ENCODE data around the gene PPM1L. TPM values are rescaled to one million over a fixed set of nuclear protein-coding genes. Genes with fewer than 3 reads are reported as not detected.

The PPM1L gene
- total and polyA plus RNA-seq, 10 of the 15 experiments (the other 5 are each of a cell fraction or from before 2014, with no cell fraction given): under 0.01 to 0.33 (median 0.06) TPM; not detected in 1

- TF ChIP-seq EZH2 (IDR thresholded peaks at IDR 0.05; ENCODE audit: borderline replicate concordance, control insufficient read depth, low read depth, low read length): 0 out of 2 replicates have a peak, but pooled peaks have one; percentile 53
- no peak for TF ChIP-seq SMC3 (IDR thresholded peaks at IDR 0.05; ENCODE audit: borderline replicate concordance, low read length)
- TF ChIP-seq NR2C2 (IDR thresholded peaks at IDR 0.05; ENCODE audit: borderline replicate concordance, control insufficient read depth, insufficient read length, low read depth): no peak
- no peak for TF ChIP-seq E4F1 (IDR thresholded peaks at IDR 0.05; ENCODE audit: borderline replicate concordance, partially characterized antibody)
- no peak for TF ChIP-seq RELA (IDR thresholded peaks at IDR 0.05; ENCODE audit: borderline replicate concordance, partially characterized antibody)
- no peak for TF ChIP-seq SUPT20H (IDR thresholded peaks at IDR 0.05; ENCODE audit: borderline replicate concordance, control insufficient read depth, low read depth, low read length)
- TF ChIP-seq RB1 (IDR thresholded peaks at IDR 0.05; ENCODE audit: borderline replicate concordance): no peak
- TF ChIP-seq ESRRA (IDR thresholded peaks at IDR 0.05; ENCODE audit: low read length): no peak
- no peak for TF ChIP-seq REST (IDR thresholded peaks at IDR 0.05; ENCODE audit: low read depth, low read length)
- no peak for TF ChIP-seq TAF1 (IDR thresholded peaks at IDR 0.05; ENCODE audit: borderline replicate concordance, low read depth, low read length)
- TF ChIP-seq ZZZ3 (IDR thresholded peaks at IDR 0.05; ENCODE audit: control insufficient read depth, insufficient read length, low read depth): no peak
- no peak for TF ChIP-seq ZSCAN29 (IDR thresholded peaks at IDR 0.05)
- peak; percentile 74 for TF ChIP-seq TCF12 (IDR thresholded peaks at IDR 0.05; ENCODE audit: low read depth, low read length)
- no peak for TF ChIP-seq ZNF622 (IDR thresholded peaks at IDR 0.05)
- TF ChIP-seq PBX3 (IDR thresholded peaks at IDR 0.05; ENCODE audit: insufficient replicate concordance, low read depth, low read length): no peak
- TF ChIP-seq HDGF (IDR thresholded peaks at IDR 0.05): no peak
- TF ChIP-seq SMAD5 (IDR thresholded peaks at IDR 0.05; ENCODE audit: low read depth): no peak
- 0 out of 2 replicates have a peak, but pooled peaks have one; percentile 37 for TF ChIP-seq MLLT1 (IDR thresholded peaks at IDR 0.05)
- no peak for TF ChIP-seq NRF1 (conservative IDR thresholded peaks at IDR 0.05; ENCODE audit: low read depth, low read length)
- no peak for TF ChIP-seq KLF5 (IDR thresholded peaks at IDR 0.05; ENCODE audit: partially characterized antibody)
- TF ChIP-seq HCFC1 (IDR thresholded peaks at IDR 0.05; ENCODE audit: low read length): no peak
- TF ChIP-seq GABPA (IDR thresholded peaks at IDR 0.05; ENCODE audit: low read depth): no peak
Measured at GRCh38 chr3:161069511-161070251, 313.6 kb downstream of the PPM1L start (continued).

Measured in GM12878 (cell line).